SH-SY5Y (cell line): ENCODE data around the gene SLX9.

Source experiments
- GATA2 ChIP-seq: IDR thresholded peaks from 2 replicates; pipeline ENCODE4 v1.6.1; 2011; ENCODE audit warnings: mild to moderate bottlenecking, low read depth, low read length
- GATA3 ChIP-seq: IDR thresholded peaks from 2 replicates; pipeline ENCODE4 v1.6.1; 2011; ENCODE audit warnings: low read depth, mild to moderate bottlenecking, low read length, moderate library complexity

Gene SLX9

DNA sequence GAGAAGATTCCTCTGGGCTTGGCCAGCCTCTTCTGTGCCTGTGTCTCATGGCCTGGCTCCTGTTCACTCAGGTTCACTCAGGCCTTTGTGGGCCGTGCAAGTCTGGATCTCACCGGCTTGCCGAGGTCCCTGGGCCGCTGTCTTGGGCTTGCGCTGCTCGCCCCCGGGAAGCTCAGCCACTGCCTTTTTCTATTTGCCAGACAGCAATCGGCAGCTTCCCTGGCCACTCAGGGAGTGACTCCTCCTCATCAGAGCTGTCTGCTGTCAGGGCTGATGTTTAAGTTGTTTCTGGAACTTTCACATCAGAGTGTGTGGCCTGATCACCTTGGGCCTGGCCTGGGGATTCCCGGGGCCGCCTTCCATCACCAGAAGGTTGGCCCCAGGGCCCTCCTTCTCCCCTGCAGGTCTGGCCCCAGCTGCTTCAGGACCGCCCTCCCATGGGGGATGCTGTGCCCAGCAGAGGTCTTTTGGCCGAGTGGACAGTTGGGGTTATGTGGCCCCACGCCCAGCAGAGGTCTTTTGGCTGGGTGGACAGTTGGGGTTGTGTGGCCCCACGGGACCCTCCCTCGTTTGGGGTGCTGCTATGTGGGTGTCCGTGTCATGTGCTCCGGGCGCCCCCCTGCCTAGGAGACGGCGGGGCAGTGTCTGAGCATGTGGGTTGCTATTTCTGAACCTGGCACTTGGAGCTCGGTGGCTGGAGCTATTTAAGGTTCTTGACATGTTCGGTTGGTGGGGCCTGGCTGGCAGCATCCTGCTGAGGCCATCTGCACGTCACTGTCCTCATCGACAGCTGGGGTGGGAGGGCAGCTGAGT lies 12.5 kb downstream of the SLX9 start:
- TF ChIP-seq GATA3 (no peak), GATA2 (no peak)

DNA sequence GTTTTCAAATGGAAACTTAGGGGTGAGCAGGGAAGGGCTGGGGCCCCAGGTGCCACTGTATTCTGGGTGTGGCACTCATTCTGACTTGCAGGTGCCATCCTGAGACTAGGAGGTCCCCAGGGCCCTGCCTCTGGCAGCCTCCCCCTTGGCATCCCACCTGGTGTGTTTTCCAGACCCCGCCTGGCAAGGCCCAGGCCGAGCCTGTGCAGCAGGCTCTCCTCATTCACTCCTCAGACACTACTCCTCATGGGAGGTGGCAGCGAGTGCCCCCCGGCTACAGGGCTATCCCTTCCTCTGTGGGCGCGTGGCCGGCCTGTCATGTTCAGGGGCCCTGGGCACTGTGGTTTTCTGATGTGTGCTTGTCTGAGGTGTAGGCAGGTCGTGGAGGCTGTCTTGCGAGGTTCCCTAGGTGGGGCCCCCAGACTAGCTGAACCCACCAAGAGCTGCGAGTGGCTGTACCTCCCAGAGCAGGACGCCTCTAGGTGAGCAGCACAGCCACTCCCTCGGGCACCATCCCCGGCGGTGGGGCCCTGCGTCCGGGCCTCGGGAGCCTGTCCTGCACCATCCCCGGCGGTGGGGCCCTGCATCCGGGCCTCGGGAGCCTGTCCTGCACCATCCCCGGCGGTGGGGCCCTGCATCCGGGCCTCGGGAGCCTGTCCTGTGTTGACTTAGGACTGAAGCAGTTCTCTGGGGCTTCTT lies 13.2 kb downstream of the SLX9 start:
- TF ChIP-seq GATA2, result no peak

GRCh38 chr21:44953628-44954021 lies 13.8 kb downstream of the SLX9 start:
- TF ChIP-seq GATA3, result no peak
- TF ChIP-seq GATA2, result no peak

- TF ChIP-seq GATA2, result no peak
- TF ChIP-seq GATA3, result no peak
These were observed 14.5 kb downstream of the SLX9 start for GRCh38 chr21:44954281-44954771.

GRCh38 chr21:44955141-44955797 lies 15.4 kb downstream of the SLX9 start:
- TF ChIP-seq GATA3, result no peak
- no peak for TF ChIP-seq GATA2

DNA sequence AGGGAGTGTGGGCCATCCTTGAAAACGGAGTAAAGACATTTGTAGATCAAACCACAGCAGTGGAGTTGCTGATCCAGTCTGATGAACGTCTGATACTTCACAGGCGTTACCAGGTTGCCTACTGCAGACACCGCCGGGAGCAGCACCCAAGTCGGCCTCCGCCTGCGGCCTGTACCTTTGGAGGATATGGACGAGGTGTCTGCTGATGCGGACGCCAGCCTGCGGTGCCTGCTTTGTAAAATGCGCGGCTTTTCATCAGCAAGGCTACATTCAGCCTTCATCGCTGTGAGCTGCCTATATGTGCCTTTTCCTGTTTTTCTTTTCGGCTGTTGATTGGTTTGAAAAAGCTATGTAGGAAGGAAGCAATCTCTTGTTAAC lies 16.0 kb downstream of the SLX9 start:
- TF ChIP-seq GATA2 (no peak), GATA3 (no peak)

DNA sequence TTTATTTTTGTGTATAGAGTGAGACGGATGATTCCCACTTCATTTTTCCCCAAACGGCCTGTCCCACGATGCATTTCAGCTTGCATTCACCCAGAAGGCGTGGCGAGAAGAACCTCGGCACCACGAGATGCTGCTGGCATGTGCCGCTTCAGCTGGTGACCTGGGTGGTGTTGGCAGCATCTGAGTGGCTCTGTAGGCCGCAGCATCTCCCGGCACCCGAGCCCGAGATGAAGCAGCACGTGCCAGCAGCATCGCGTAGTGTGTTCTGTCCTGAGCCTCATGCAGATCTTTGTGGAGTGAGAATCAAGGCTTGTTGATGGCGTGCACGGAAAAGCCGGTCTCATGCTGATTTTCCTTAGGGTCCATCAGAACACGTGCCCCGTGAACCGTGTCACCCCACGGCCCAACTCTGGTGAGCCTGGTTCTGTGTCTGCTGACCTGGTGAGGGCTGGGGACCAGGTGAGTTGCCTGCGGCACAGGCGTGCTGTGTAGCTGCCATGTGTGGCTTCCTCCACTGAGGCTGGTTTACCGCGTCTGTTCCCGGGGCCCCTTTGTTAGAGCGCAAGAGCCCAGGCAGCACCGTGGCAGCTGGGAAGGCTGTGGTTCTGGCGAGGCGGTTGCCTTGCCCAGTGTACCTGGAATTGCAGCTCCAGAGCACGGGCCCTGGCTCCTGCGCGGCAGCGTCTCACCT lies 16.7 kb downstream of the SLX9 start:
- TF ChIP-seq GATA3, result no peak
- no peak for TF ChIP-seq GATA2

DNA sequence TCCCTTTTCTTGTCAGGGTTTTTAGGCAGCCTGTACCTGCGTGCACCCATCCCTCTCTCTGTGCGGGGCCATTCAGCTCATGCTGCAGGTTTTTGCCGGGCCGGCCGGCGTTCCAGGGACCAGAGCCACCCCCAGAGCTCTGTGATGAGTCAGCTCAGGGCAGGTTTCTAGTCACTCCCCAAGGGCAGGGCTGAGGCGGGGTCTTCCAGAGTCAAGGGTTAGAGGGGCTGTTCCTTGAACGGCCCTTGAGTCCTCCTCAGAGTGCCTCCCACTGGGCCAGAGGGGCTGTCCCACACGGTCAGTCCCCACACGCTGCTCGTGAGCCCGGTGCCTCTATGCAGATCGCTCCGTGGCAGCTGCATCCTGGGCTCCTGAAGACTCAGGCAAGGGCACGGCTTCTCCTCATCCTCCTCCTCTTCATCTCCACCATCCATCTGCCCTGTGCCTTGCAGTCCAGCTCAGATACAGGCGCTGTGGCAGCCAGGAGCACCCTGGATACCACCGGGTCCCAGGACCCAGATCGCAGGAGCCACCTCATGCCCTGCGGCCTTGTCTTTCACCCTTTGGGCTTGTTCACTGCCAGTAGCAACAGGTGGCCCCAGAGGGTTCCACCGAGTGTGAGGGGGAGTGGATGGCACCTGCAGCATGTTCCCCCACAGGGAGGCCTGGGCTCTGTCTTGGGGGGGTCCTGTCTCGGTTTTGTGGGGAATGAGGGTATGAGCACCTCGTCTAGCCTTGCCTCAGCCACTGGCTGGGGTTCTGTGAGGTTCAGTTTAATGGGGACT lies 17.4 kb downstream of the SLX9 start:
- no peak for TF ChIP-seq GATA2
- no peak for TF ChIP-seq GATA3

DNA sequence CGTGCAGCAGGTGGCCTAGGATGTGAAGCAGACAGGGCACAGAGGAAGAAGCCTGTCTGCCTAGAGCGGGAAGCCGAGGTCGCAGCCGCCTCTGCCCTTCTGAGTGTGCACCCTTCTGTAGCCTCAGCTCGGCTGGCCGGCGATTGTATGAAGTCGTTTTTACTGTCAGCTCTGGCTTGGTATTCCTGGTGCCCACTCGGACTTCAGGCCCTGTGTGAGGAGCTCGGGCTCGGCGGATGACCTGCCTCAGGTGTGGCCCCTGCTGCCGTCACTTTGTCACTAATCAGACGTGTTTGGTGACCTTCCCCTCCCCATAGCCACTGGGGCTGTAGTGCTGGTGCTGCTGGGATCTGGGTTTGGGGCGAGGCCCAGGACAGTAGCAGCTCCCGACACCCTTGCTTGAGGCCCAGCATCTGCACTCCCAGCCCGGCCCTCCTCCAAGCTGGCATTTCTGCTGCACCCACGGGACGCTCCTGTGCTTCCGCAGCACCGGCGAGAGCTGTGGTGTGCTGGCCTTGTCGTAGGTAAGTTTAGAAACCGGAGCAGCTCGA lies 18.1 kb downstream of the SLX9 start:
- TF ChIP-seq GATA2 (no peak), GATA3 (no peak)

GRCh38 chr21:44958471-44959191 lies 18.8 kb downstream of the SLX9 start:
- TF ChIP-seq GATA2, result no peak
- TF ChIP-seq GATA3, result no peak

DNA sequence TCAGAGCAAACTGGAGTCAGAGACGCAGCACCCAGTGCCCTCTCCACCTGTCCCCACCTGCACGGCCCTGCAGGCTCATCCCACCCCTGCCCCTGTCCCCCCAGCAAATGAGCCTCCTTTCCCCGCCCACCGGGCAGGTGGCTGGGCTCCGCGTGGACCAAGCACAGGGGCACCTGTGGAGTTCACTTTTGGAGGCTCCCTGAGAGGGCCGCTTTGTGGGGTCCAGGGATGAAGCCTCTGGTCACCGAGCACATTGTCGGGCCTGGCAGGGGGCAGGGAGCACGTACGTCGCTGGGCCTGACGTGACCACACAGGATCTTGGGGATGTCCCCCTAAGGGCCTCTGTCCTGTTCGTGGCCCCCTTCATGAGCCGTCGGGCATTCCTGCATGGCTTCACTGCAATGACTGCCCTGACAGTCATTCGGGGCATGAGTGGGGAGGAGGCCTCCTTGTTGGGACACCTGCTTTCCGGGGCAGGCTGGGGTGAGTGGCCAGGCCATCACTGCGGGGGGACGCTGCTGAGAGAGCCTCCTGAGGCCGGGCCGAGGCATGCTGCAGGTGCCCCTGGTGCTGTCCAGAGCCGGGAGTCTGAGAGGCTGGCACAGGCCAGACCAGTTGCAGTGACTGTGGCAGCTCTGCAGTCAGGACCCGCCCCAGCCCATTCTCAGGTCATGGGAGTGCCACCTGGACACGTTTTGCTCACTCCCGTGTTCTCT lies 19.7 kb downstream of the SLX9 start:
- TF ChIP-seq GATA3, result no peak
- TF ChIP-seq GATA2, result no peak
